HG03460 (cell line): ENCODE measurements around the gene DGCR6L.
"Not testable (repeated sequence)": the region's sequence is repeated elsewhere in the genome, so short reads cannot be mapped to it uniquely, and the experiment has no call there.

ENCODE experiments used
- ATAC-seq: cut with Tn5 transposase; IDR thresholded peaks from one replicate; pipeline ENCODE4 v1.9.1; 2021; ENCODE audit not compliant: unreplicated experiment

Gene DGCR6L

DNA sequence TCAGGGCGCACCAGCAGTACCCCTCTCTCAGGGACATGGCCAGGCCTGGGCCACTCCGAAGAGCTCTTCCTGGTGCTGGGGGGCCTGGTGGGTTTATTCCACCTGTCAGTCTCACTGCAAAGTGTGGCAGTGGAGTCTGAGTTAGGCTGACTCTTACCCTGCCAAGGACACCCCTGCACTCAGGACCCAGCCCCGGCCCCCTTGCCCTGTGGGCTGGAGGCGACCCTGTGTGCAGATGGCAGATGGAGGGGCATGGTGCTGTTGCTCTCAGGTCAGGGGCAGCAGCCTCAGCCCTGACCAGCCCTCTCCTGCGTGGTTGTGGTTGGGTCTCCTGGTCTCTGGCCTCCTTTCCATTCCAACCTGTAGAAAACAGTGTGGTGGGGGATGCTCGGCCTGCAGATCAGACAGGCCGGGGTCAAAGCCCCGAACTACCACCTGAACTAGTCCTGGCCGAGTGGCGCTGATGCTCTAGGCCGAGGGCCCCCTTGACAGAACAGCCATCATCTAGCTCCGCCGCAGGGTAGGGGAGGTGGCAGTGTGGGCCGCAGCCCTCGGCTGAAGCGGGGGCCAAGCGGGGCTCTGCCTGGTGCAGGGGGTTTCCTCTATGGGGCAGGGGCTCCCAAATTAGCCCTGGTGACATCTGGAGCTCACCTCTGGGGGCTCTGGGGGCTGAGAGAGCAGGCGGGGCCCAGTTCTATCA lies 41.8 kb downstream of the DGCR6L start:
- ATAC-seq: not testable (repeated sequence)

DNA sequence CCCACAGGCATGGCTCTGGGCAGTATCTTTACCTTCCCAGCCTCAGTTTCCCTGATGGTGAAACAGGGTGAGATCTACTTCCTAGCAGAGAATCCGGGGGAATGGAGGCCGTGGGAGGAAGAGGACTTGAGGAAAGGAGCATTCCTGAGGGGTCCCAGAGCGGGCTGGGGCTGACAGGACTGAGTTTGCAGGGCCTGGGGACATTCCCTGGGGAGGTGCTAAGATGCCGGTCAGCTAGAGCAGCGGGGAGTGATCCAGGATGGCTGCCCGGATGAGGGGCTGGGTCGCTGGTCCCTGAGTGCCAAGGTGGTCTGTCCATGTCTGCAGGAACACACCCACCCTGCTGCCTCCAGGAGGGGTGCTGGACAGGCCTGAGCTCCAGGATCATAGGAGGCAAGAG lies 43.4 kb downstream of the DGCR6L start:
- ATAC-seq: no peak

GRCh38 chr22:20275836-20276235 lies 44.0 kb downstream of the DGCR6L start:
- no peak for ATAC-seq

GRCh38 chr22:20275325-20275724 lies 44.5 kb downstream of the DGCR6L start:
- not testable (repeated sequence) for ATAC-seq

- ATAC-seq: not testable (repeated sequence)
Observed at GRCh38 chr22:20274374-20274773, 45.5 kb downstream of the DGCR6L start.

- no peak for ATAC-seq
Observed at GRCh38 chr22:20273758-20274181, 46.1 kb downstream of the DGCR6L start.

- ATAC-seq: no peak
Observed at GRCh38 chr22:20272700-20273099, 47.2 kb downstream of the DGCR6L start.

DNA sequence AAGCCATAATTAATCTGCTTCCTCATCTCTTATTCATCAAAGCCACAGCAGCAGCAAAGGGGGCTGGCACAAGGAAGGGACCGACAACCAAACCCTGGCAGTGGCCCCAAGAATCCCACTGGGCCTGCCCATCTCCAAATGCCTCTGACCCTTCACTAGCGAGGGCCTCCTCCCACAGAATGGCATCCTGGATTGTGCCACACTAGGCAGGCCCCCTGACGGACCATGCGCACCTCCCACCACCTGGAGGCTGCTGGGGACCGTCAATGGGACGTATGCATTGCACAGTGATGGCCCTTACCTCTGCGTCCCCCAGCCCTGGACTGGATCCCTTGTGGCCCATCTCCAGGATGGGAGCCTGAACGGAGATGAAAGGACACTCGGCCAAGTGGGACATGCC lies 47.7 kb downstream of the DGCR6L start:
- ATAC-seq: no peak

- no peak for ATAC-seq
Observed at GRCh38 chr22:20271114-20271994, 48.5 kb downstream of the DGCR6L start.

DNA sequence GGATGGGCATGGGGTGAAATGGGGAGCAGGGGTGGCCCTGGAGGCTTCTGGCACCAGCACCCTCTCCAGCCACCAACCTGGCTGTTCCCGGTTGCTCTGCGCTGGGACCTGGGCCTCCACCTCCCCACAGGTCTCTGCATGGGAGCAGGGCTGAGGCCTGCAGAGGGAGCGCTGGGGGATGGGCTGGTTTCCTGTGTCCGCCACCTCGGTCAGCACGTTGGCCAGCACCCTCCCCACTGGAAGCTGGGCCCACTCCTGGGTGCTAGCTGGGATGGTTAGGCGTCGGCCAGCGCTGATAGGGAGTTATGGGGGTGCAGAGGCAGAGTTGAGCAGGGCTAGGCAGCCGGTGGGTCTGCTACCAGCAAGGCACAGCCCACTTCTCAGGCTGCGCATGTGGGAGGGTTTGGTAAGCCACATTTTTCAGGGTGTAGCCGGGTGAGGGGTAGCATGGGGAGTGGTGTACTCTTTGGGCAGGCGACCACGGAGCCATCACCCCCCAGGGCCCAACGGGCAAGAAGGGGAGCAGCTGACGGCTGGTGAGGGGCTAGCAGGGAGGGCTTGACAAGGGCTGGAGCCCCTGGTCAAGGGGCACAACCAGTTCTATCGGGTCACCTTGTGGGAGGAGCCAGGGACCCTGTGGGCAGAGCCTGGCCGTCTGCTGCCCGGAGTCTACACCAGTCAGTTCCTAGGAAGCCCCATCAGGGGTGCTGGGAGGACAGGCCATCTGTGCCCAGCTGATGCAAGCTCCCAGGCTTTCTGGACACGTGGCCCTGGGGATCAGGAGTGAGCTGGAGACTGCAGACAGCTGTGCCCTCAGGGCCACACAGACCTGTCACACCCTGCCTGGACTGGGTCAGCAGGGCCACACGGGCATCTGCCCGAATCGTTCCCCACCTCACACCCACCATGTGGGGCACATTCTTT lies 49.4 kb downstream of the DGCR6L start:
- ATAC-seq: not testable (repeated sequence)

GRCh38 chr22:20269673-20270072 lies 50.2 kb downstream of the DGCR6L start:
- ATAC-seq: not testable (repeated sequence)

GRCh38 chr22:20269201-20269600 lies 50.7 kb downstream of the DGCR6L start:
- ATAC-seq: not testable (repeated sequence)

GRCh38 chr22:20268279-20269012 lies 51.4 kb downstream of the DGCR6L start, which contains the start of gene RTN4R:
Gene RTN4R (minus strand): TSS chr22:20268318. CDS start chr22:20268092, 226 bp downstream.
- no peak for ATAC-seq

- ATAC-seq: no peak
Observed at GRCh38 chr22:20267441-20268278, 52.2 kb downstream of the DGCR6L start.

DNA sequence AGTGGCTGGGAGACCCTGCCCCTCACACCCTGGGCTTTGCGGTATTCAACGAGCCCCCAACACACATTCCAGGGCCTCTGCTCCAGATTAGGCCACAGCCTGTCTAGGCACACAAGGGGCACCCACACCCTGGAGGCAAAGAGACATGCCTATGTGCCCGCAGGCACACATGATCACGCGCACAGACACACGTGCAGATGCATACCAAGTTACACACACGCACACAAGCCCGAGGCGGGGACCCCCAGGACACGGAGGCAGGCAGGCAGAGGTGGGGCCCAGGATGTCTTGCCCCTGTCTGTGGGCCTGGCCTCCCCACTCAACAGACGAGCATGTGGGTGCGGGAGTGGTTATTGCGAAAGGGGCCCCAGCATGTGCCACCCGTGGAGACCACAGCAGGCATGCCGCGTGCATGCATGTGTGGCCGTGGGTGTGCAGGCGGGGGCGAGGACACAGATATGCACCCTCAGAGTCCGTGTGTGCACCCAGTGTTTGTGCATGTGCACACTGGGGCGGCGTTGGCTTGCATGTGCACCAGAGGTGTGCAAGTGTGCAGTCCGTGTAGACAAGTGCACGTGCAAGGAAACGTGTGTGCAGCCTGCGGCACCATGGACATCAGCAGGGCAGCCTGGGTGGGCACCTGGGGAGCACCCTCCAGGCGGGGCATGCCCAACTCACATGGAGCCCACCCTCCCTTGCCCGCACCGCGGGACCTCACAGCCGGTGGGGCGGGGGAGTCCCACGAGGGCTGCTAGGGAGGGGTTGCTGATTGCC lies 53.0 kb downstream of the DGCR6L start:
- not testable (repeated sequence) for ATAC-seq

GRCh38 chr22:20265772-20266666 lies 53.8 kb downstream of the DGCR6L start:
- not testable (repeated sequence) for ATAC-seq

GRCh38 chr22:20264614-20265452 lies 55.0 kb downstream of the DGCR6L start:
- ATAC-seq: no peak
